ENCODE results near the gene ABCB8. TPM values are rescaled to one million over a fixed set of nuclear protein-coding genes. Genes with fewer than 3 reads are reported as not detected.

The ABCB8 gene
- total and polyA plus RNA-seq, 2 of the 4 experiments (the other 2 are of a cell fraction): 16.3 to 26.8 TPM

- no peak overlapping the region for H3K56ac ChIP-seq (ENCODE audit: extremely low read depth, insufficient read depth, low read length)
- no peak overlapping the region for H3K4me2 ChIP-seq (ENCODE audit: low read depth, low read length)
- ChIA-PET POLR2A (ENCODE audit: unreplicated experiment) (no interaction called here), CTCF (interaction anchor here (0.5 to 2.1 kb wide), 2 partner anchors 32 to 909 kb away, joined by 4 to 7 read pairs; no protein-coding TSS in a partner anchor)
- no peaks in the 10 kb centered on the region for H4K20me1 ChIP-seq (ENCODE audit: insufficient read depth, low read length)
- intact Hi-C loops (cut with micrococcal nuclease): no loop called here
- H3K79me1 ChIP-seq (ENCODE audit: low read depth in 1 of 2, low read length in 2 of 2): no peaks in the 10 kb centered on the region
- no peak overlapping the region for H3K27ac ChIP-seq (ENCODE audit: insufficient read depth, low read length)
- ATAC-seq (ENCODE audit: low read depth) (peak; percentile 56), DNase-seq (no peak)
- H4K8ac ChIP-seq (ENCODE audit: low read depth in 2 of 2, low read length in 2 of 2): no peak overlapping the region
- no peak overlapping the region for H2BK5ac ChIP-seq (ENCODE audit: low read depth, low read length, poor library complexity, severe bottlenecking)
- H3K36me3 ChIP-seq (ENCODE audit: control insufficient read depth, insufficient read depth, low read length): no peaks in the 10 kb centered on the region
- peaks cover 7% of the 10 kb centered on the region for H3K27me3 ChIP-seq (ENCODE audit: control insufficient read depth, insufficient read depth, low read length)
- dilution Hi-C loops (cut with HindIII; ENCODE audit: low sequenced_read_pairs, unreplicated experiment): no loop called here
- H3K4me3 ChIP-seq (ENCODE audit: insufficient read depth, low read depth, low read length): no peak overlapping the region
- no peak overlapping the region for H2BK20ac ChIP-seq (ENCODE audit: low read depth, low read length)
- no peak overlapping the region for H3K14ac ChIP-seq (replicated peaks; ENCODE audit: low read depth, low read length)
- no peaks in the 10 kb centered on the region for H3K9me1 ChIP-seq (ENCODE audit: insufficient read depth, low read length)
- in situ Hi-C loops (cut with MboI; ENCODE audit: low sequenced_read_pairs): loop anchor here (25.0 kb wide), 1 partner anchor 582 kb away; a partner anchor contains a TSS
- TF ChIP-seq RCOR1 (IDR thresholded peaks at IDR 0.05; ENCODE audit: insufficient replicate concordance, low read length): no peak
- TF ChIP-seq MXI1 (IDR thresholded peaks at IDR 0.05; ENCODE audit: borderline replicate concordance, low read depth, low read length): no peak
- no peak overlapping the region for H3K18ac ChIP-seq (ENCODE audit: low read depth, low read length)
- no TSS peak for BruUV-seq (replicated peaks)
- no peak overlapping the region for H4K91ac ChIP-seq (ENCODE audit: insufficient read depth, low read depth, low read length)
- no peak overlapping the region for H3K4ac ChIP-seq (ENCODE audit: low read depth, low read length)
- H2AFZ ChIP-seq (replicated peaks; ENCODE audit: low read length, poor library complexity): peak overlapping the region; percentile 29
- H4K5ac ChIP-seq (ENCODE audit: low read depth, low read length): no peak overlapping the region; the same call in 1 of the 2 replicates
- H2AK9ac ChIP-seq (replicated peaks; ENCODE audit: low read depth, low read length, poor library complexity): no peak overlapping the region
- peaks cover 4% of the 10 kb centered on the region; the same call in 1 of the 2 replicates for H3K4me1 ChIP-seq (ENCODE audit: control insufficient read depth, insufficient read depth, low read length)
- H3K9me3 ChIP-seq (ENCODE audit: control insufficient read depth, insufficient read depth, low read length): peaks cover 10% of the 10 kb centered on the region
- no peak overlapping the region for H2BK15ac ChIP-seq (ENCODE audit: low read depth, low read length)
- no peak overlapping the region for H2BK120ac ChIP-seq (ENCODE audit: low read depth, low read length)
- H3K9ac ChIP-seq (ENCODE audit: low read depth, low read length): no peak overlapping the region
- H3K23ac ChIP-seq (ENCODE audit: low read depth, low read length): no peak overlapping the region
- WGBS, 2 experiments (ENCODE audit: extremely low coverage in 2 of 2, insufficient read length in 1 of 2): no CpG with 5 or more reads among the region's 15 CpGs
- no peak overlapping the region for H2AK5ac ChIP-seq (ENCODE audit: low read depth, low read length)
Measured at GRCh38 chr7:150994141-150994837, 34.0 kb upstream of the ABCB8 start.
